Testis (tissue), 2 donors: ENCODE results near the gene HSCB.

Experiments used
- POLR2A ChIP-seq: fragments of 450-650 bp; IDR thresholded peaks from one replicate; pipeline ENCODE4 v1.6.1; 2017; ENCODE audit warnings: antibody characterized with exemption, mild to moderate bottlenecking, moderate library complexity
- TF ChIP-seq, protein P1 (sequence below), 3 experiments: fragments of 450-650 bp in 2 of 3; fragments of 200-600 bp in 1 of 3; sonication (generic) in 1 of 3; IDR thresholded peaks; one replicate each; pipeline ENCODE4 v1.5.1; 2016 to 2019; ENCODE audit warnings: antibody characterized with exemption in 3 of 3, mild to moderate bottlenecking in 2 of 3, moderate library complexity in 1 of 3

DNA sequence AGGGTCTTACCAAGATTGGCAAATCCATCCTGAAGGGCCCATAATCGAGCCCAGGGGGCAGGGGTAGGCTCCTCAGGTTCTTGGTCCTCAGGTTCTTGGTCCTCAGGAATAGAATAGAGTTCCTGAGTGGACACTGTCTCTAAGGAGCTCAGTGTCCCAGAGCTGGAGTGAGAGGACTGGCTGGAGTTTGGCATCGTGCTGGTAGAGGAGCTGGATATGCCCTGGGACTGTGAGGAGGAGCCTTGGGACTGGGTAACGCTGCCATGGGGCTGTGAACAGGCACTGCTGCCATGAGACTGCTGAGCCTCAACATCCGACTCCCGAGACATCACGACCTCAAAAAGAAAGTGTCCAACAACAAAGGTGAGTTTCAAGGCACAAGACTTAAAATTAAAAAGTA is 7.4 kb upstream of the HSCB start:
- TF ChIP-seq, protein P1, sequence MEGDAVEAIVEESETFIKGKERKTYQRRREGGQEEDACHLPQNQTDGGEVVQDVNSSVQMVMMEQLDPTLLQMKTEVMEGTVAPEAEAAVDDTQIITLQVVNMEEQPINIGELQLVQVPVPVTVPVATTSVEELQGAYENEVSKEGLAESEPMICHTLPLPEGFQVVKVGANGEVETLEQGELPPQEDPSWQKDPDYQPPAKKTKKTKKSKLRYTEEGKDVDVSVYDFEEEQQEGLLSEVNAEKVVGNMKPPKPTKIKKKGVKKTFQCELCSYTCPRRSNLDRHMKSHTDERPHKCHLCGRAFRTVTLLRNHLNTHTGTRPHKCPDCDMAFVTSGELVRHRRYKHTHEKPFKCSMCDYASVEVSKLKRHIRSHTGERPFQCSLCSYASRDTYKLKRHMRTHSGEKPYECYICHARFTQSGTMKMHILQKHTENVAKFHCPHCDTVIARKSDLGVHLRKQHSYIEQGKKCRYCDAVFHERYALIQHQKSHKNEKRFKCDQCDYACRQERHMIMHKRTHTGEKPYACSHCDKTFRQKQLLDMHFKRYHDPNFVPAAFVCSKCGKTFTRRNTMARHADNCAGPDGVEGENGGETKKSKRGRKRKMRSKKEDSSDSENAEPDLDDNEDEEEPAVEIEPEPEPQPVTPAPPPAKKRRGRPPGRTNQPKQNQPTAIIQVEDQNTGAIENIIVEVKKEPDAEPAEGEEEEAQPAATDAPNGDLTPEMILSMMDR (IDR thresholded peaks at IDR 0.05), result no peak
- TF ChIP-seq POLR2A, result no peak
